Urothelium cell line (cell line): ENCODE results near the gene ACSM4.
"Not testable (repeated sequence)": the region's sequence is repeated elsewhere in the genome, so short reads cannot be mapped to it uniquely, and the experiment has no call there.

Source experiments
- DNase-seq: peaks from one replicate; pipeline ENCODE4 v3.0.0; 2011; ENCODE audit warnings: low spot score, mixed read lengths
- FAIRE-seq: peaks from 2 replicates; lab custom pipeline; 2011; peaks lifted over from hg19 to GRCh38; lab: Jason Lieb, UNC

The ACSM4 gene

DNA sequence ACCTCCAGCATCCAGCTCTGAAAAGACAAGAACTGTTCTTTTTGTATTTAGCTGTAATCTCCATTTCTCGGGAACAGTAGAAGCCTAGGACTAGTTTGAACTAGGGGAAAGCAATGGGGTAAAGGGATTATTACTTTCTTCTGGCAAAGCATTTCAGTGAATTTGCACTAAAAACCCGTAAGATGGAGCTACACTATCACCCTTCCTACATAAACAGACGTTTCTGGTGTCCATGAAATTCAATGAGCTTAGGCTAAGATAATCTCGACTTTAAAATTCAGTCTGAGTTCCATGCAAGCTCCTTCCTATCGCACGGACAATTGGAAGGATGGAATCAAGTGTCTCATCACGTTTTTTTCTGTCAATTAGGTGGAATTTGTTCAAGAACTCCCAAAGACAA is 24.0 kb downstream of the ACSM4 start:
- DNase-seq = no peak

GRCh38 chr12:7337790-7338189 is 33.9 kb downstream of the ACSM4 start:
- not testable (repeated sequence) for FAIRE-seq, DNase-seq

More for the DNA sequence above, 24.0 kb downstream of the ACSM4 start:
- no peak for FAIRE-seq

- no peak for FAIRE-seq
Observed at GRCh38 chr12:7339675-7340074, 35.8 kb downstream of the ACSM4 start.

GRCh38 chr12:7344833-7345606 is 41.1 kb downstream of the ACSM4 start:
- FAIRE-seq (no peak), DNase-seq (no peak)

More at GRCh38 chr12:7339675-7340074, 35.8 kb downstream of the ACSM4 start:
- no peak for DNase-seq

DNA sequence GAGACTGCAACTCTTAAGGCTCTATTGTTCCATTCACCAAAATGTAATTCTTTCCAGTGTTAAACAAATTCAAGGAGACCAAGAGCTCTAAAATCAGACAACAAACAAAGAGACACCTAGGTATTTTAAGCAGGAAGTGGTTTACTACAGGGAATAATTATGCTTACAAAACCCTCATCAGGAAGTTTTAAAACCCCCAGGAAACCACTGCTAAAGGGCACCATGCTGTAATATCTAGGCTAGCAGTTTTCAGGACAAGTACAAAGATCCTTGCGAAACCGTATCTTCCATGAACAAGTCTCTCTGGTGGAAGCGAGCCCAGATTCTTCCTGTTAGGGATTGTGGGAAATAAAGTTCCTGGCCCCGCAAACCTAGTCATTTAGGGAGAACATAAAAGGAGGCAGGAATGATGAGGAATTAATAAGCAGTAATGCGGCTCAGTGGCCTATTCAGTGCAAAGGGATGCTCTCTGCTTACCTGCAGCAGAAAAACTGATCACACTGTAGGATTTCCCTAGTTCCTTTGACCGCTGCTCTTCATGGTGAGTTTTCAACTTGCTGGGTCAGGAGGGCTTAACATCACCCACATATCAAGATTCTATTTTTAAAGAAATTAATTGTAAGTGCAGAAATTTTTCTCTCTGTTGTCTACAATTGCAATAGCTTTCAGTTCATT is 42.8 kb downstream of the ACSM4 start:
- DNase-seq (peak; percentile 16), FAIRE-seq (no peak)

DNA sequence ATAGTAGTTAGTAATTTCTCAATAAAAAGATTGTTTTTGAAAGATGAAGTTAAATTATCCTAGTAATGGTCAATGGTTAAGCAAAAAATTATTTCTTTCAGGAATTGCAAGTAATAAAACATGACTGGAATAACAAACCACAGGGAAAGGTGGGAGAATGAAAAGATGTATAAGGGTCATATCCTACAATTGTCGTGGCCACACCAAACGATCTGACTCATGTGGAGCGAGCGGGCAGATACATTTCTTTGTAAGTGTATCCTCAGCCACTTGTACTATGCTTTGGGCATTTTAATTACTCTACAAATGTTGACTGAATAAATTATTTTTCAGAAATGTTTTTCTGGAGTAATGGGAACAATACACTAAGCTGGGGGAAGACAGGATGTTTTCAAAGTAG is 45.5 kb downstream of the ACSM4 start:
- FAIRE-seq (no peak), DNase-seq (no peak)

GRCh38 chr12:7351177-7351576 is 47.3 kb downstream of the ACSM4 start:
- peak; percentile 28 for DNase-seq
- FAIRE-seq = no peak

DNA sequence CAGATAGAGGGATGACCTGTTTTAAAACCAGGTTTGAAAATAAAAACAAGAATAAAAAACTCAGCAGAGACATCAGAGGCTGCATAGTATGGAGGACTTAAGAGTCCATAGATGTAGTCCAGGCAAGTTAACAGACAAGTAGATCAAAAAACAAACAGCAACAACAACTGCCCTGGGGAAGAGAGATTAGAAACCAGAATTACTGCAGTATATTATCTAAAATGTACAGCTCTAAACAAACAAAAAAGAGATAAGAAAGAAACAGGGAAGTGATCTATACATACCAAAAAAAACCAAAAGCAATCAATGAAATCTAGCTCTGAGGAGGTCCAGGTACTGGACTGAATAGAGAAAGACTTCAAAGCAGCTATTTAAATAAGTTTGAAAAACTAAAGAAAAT is 48.8 kb downstream of the ACSM4 start:
- FAIRE-seq = no peak

GRCh38 chr12:7354529-7354928 is 50.7 kb downstream of the ACSM4 start:
- FAIRE-seq (no peak), DNase-seq (no peak)

More for the DNA sequence above, 48.8 kb downstream of the ACSM4 start:
- no peak for DNase-seq

- DNase-seq = no peak
- no peak for FAIRE-seq
Observed at GRCh38 chr12:7361265-7361664, 57.4 kb downstream of the ACSM4 start.

DNA sequence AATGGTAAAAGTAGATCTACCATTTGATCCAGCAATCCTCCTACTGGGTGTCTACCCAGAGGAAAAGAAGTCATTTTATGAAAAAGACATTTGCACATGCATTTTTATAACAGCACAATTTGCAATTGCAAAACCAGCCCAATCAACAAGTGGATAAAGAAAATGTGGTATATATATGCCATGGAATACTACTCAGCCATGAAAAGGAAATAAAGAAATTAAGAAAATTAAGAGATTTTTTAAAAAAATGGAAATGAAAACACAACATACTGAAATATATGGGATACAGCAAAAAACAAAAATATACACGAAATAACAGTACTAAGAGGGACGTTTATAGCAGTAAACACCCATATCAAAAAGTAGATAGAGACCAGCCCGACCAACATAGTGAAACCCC is 58.9 kb downstream of the ACSM4 start:
- FAIRE-seq = no peak
- no peak for DNase-seq

GRCh38 chr12:7369274-7369729 is 65.4 kb downstream of the ACSM4 start:
- FAIRE-seq = peak; percentile 44
- no peak for DNase-seq

GRCh38 chr12:7373226-7373625 is 69.4 kb downstream of the ACSM4 start:
- no peak for FAIRE-seq

DNA sequence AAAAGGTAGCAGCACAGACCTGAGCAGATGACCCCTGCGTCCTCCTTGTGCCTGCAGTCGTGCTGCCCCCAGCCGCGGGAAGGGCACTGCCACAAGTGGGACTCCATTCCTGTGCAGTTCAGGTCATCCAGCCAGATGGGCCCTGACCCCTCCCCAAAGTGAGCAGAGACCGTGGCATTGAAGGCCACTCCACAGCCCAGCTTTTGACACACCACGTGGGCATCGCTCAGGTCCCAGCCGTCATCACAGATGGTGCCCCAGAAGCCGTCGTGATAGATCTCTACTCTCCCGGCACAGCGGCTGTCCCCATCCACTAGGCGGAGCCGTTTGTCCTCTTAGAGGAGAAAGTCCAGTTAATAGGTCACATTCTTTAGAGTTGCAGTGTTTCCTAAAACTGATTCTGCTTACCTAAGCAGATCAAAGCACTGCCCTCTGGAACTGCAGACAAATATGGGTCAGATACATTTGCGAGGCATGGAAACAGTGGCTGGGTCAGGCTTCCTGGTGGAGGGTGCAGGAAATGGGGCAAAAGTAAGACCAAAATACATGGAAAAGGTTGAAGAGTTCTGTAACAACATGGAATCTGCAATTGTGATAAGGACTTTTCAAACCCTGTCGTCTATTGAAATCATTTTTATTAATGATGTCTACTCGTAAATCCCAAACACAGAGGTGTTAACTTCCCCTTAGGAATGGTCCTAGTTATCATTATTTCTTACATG is 70.7 kb downstream of the ACSM4 start:
- no peak for FAIRE-seq

More at GRCh38 chr12:7373226-7373625, 69.4 kb downstream of the ACSM4 start:
- DNase-seq = no peak

DNA sequence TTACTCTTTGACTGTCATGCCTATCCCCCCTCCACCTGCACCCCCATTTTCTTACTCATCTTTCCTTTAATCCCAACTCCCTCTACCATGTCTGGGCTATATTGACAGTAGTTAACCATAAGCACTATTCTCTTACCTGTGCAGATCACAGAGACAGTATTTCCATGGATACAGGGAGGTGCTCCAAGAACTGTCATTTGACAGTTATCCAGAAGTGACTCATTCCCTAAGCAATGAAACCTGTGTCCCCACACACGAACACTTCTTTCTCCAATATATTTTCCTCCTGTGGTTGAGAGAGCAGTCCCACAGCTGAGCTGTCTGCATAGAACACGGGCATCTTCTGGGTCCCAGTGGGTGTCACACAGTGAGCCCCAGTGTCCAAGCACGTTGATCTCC is 71.3 kb downstream of the ACSM4 start:
- DNase-seq (no peak), FAIRE-seq (peak; percentile 55)

More for the DNA sequence above, 70.7 kb downstream of the ACSM4 start:
- DNase-seq = peak; percentile 71

DNA sequence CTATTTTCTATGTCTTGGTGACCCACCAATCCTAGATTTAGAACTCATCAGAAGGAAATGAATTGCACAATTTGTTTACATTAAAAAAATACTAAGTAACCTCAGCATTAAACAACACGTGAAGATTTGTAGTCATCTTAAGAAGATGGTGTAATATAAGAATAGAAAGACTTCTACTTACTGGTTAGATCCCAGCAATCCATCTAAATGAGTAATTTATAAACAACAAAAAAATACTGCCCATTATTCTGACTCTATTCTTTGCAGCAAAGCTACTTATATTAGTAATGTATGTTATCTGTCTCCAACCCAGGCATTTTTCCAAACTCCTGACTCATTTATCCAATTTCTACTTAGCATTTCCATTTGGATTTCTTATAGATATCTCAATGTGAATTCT is 72.3 kb downstream of the ACSM4 start:
- FAIRE-seq = no peak
- no peak for DNase-seq
